Transverse colon (tissue), 4 donors: Measurements from ENCODE around the gene TMPRSS9. TPM values are rescaled to one million over a fixed set of nuclear protein-coding genes. Genes with fewer than 3 reads are reported as not detected.

ENCODE experiments used
- DNase-seq: peaks from one replicate; pipeline ENCODE4 v3.0.0-alpha.2; 2019
- H3K27ac ChIP-seq, 4 donors: fragments of 200-600 bp; sonication (generic); 2 replicates each; pipeline ENCODE4 v1.5.1; 2016 to 2018; ENCODE audit warnings: inconsistent platforms in 4 of 4
- H3K27me3 ChIP-seq: fragments of 200-600 bp; sonication (generic); 2 replicates; pipeline ENCODE4 v1.5.1; 2017; ENCODE audit warnings: inconsistent platforms
- H3K36me3 ChIP-seq, 4 donors: fragments of 200-600 bp; sonication (generic); 2 replicates each; pipeline ENCODE4 v1.5.1; 2017 to 2019; ENCODE audit warnings: inconsistent platforms in 4 of 4
- H3K4me1 ChIP-seq, 4 donors: fragments of 200-600 bp; sonication (generic); 2 replicates each; pipeline ENCODE4 v1.5.1; 2017 to 2020; ENCODE audit warnings: inconsistent platforms in 4 of 4
- H3K4me3 ChIP-seq, 4 donors: fragments of 200-600 bp; sonication (generic); 1 replicate in 1 of 4; 2 replicates in 3 of 4; pipeline versions ENCODE4 v1.5.1 to v1.6.1; 2017 to 2019; ENCODE audit warnings: inconsistent platforms in 4 of 4
- H3K9me3 ChIP-seq, 2 donors: fragments of 200-600 bp; sonication (generic); 2 replicates each; pipeline ENCODE4 v1.5.1; 2017 to 2019; ENCODE audit warnings: inconsistent platforms in 2 of 2
- CTCF ChIP-seq, 5 experiments: fragments of 200-600 bp in 3 of 5; fragments of 450-650 bp in 2 of 5; sonication (generic) in 3 of 5; IDR thresholded peaks; 1 replicate in 2 of 5; 2 replicates in 3 of 5; pipeline ENCODE4 v1.5.1; 2016 to 2017; ENCODE audit warnings: antibody characterized with exemption in 5 of 5, inconsistent platforms in 3 of 5, mild to moderate bottlenecking in 2 of 5, moderate library complexity in 1 of 5
- EP300 ChIP-seq: sonication (generic); formaldehyde crosslinking; IDR thresholded peaks from one replicate; pipeline ENCODE4 v1.6.1; 2017; ENCODE audit warnings: antibody characterized with exemption, low read depth
- POLR2A ChIP-seq: fragments of 450-650 bp; IDR thresholded peaks from one replicate; pipeline ENCODE4 v1.6.1; 2016; ENCODE audit warnings: antibody characterized with exemption, mild to moderate bottlenecking, moderate library complexity
- POLR2AphosphoS5 ChIP-seq, 3 donors: sonication (generic); formaldehyde crosslinking; IDR thresholded peaks; one replicate each; pipeline ENCODE4 v1.6.1; 2016; ENCODE audit warnings: antibody characterized with exemption in 3 of 3
- WGBS, 2 donors: methylation state at CpG; one replicate each; pipeline ENCODE4 v1.1.5; 2018; ENCODE audit warnings: low coverage in 1 of 2; 5-methylcytosine and 5-hydroxymethylcytosine counted together
- in situ Hi-C, 4 donors: fragments of 200-750 bp; cut with MboI; loops; one replicate each; pipeline versions ENCODE4 v1.15.0 to v1.15.1; 2017; ENCODE audit warnings: low sequenced_read_pairs in 3 of 4, low pct_ligation_motif_present in 1 of 4, low pct_unique_long_range_greater_than_20kb in 1 of 4
- intact Hi-C: fragments of 100-400 bp; cut with DNase I; formaldehyde crosslinking; loops from one replicate; pipeline ENCODE4 v1.15.1; 2023; ENCODE audit warnings: low total_unique reads
- total RNA-seq, 4 donors: library from RNA; depleted of rRNA; stranded (reverse); fragments of >200 nt; gene quantifications; one replicate each; pipeline ENCODE4 v1.1.0, GENCODE V29; 2016

TMPRSS9 gene
- total RNA-seq, 4 donors from 2014 or later, result 0.27 TPM; not detected in 3

GRCh38 chr19:2350656-2351055 lies 9.4 kb upstream of the TMPRSS9 start:
- intact Hi-C loops, result no loop called here
- in situ Hi-C loops, result no loop called here
- H3K4me1 ChIP-seq, result peaks cover 0 to 9% (median 4%) of the 10 kb centered on the region in 4 donors
- no peak for TF ChIP-seq CTCF (IDR thresholded peaks at IDR 0.05)
- TF ChIP-seq EP300, result no peak
- no peak for TF ChIP-seq POLR2AphosphoS5 (IDR thresholded peaks at IDR 0.05)
- no peak for TF ChIP-seq POLR2A
- no peaks in the 10 kb centered on the region for H3K27me3 ChIP-seq
- H3K36me3 ChIP-seq, result peaks cover 0 to 4% (median 2%) of the 10 kb centered on the region in 4 donors
- H3K27ac ChIP-seq, result no peak overlapping the region
- no peak overlapping the region for H3K4me3 ChIP-seq
- no peak for DNase-seq
- H3K9me3 ChIP-seq, result no peaks in the 10 kb centered on the region
- WGBS, 2 donors, result 90 to 96% methylated on average over 5 to 16 of the region's 16 CpGs

- WGBS, 2 donors, result 83 to 95% methylated on average over 2 to 15 of the region's 28 CpGs
- TF ChIP-seq EP300 (no peak), CTCF (IDR thresholded peaks at IDR 0.05) (no peak), POLR2AphosphoS5 (IDR thresholded peaks at IDR 0.05) (no peak), POLR2A (no peak)
- Histone ChIP-seq H3K4me1 (no peaks in the 10 kb centered on the region), H3K27ac (no peak overlapping the region), H3K27me3 (no peaks in the 10 kb centered on the region), H3K36me3 (peaks cover 0 to 4% (median 2%) of the 10 kb centered on the region in 4 donors), H3K4me3 (no peak overlapping the region), H3K9me3 (no peaks in the 10 kb centered on the region)
- in situ Hi-C loops (no loop called here), intact Hi-C loops (no loop called here)
- no peak for DNase-seq
These were observed 8.5 kb upstream of the TMPRSS9 start for GRCh38 chr19:2351591-2351990.

GRCh38 chr19:2352121-2352520 lies 7.9 kb upstream of the TMPRSS9 start:
- 84 to 94% methylated on average over 5 to 24 of the region's 24 CpGs for WGBS, 2 donors
- intact Hi-C loops, result no loop called here
- DNase-seq, result no peak
- no peak overlapping the region for H3K4me3 ChIP-seq
- H3K9me3 ChIP-seq, result no peaks in the 10 kb centered on the region
- H3K36me3 ChIP-seq, result peaks cover 0 to 4% (median 2%) of the 10 kb centered on the region in 4 donors
- H3K4me1 ChIP-seq, result no peaks in the 10 kb centered on the region
- TF ChIP-seq POLR2A (no peak), POLR2AphosphoS5 (IDR thresholded peaks at IDR 0.05) (no peak), CTCF (IDR thresholded peaks at IDR 0.05) (no peak), EP300 (no peak)
- H3K27ac ChIP-seq, result no peak overlapping the region
- H3K27me3 ChIP-seq, result no peaks in the 10 kb centered on the region
- in situ Hi-C loops, result no loop called here

- intact Hi-C loops (no loop called here), in situ Hi-C loops (no loop called here)
- no peaks in the 10 kb centered on the region for H3K4me1 ChIP-seq
- peaks cover 0 to 4% (median 2%) of the 10 kb centered on the region in 4 donors for H3K36me3 ChIP-seq
- no peak overlapping the region for H3K27ac ChIP-seq
- no peaks in the 10 kb centered on the region for H3K27me3 ChIP-seq
- WGBS, 2 donors, result 90% methylated on average over 28 of the region's 45 CpGs; no CpG with 5 or more reads in 1 of the 2 donors
- no peak overlapping the region for H3K4me3 ChIP-seq
- DNase-seq, result no peak
- TF ChIP-seq CTCF (IDR thresholded peaks at IDR 0.05) (no peak), POLR2A (no peak), EP300 (no peak), POLR2AphosphoS5 (IDR thresholded peaks at IDR 0.05) (no peak)
- H3K9me3 ChIP-seq, result no peaks in the 10 kb centered on the region
These were observed 6.7 kb upstream of the TMPRSS9 start for GRCh38 chr19:2353159-2353886.
